HepG2 (cell line): ENCODE results near the gene MOXD1. TPM values are rescaled to one million over a fixed set of nuclear protein-coding genes. Genes with fewer than 3 reads are reported as not detected.

ENCODE experiments used
- ERF ChIP-seq: IDR thresholded peaks from 2 replicates; pipeline ENCODE4 v1.6.1; 2018; ENCODE audit warnings: missing biosample characterization, missing genetic modification reagents
- FOSL2 ChIP-seq: sonication (generic); formaldehyde crosslinking; IDR thresholded peaks from 2 replicates; pipeline ENCODE4 v1.4.0; 2020; ENCODE audit warnings: missing genetic modification reagents
- KDM2A ChIP-seq: sonication (generic); formaldehyde crosslinking; IDR thresholded peaks from 2 replicates; pipeline ENCODE4 v1.4.0; 2020; ENCODE audit warnings: low read depth, missing genetic modification reagents, borderline replicate concordance
- PRPF4 ChIP-seq: fragments of 200-400 bp; formaldehyde crosslinking; IDR thresholded peaks from 2 replicates; pipeline ENCODE4 v1.6.1; 2016; ENCODE audit warnings: low read length, low read depth; ENCODE audit not compliant: poor library complexity, severe bottlenecking
- RNF2 ChIP-seq: fragments of 450-650 bp; conservative IDR thresholded peaks from 2 replicates; pipeline ENCODE4 v1.6.1; 2016; ENCODE audit warnings: low read depth
- SALL2 ChIP-seq: sonication (generic); formaldehyde crosslinking; IDR thresholded peaks from 2 replicates; pipeline ENCODE4 v1.8.1; 2023; ENCODE audit warnings: mild to moderate bottlenecking, missing genetic modification reagents, inconsistent platforms
- SP140L ChIP-seq: sonication (generic); formaldehyde crosslinking; IDR thresholded peaks from 2 replicates; pipeline ENCODE4 v1.4.0; 2020; ENCODE audit warnings: missing genetic modification reagents, borderline replicate concordance
- SSRP1 ChIP-seq: IDR thresholded peaks from 2 replicates; pipeline ENCODE4 v1.6.1; 2016; ENCODE audit warnings: control low read depth
- STAG1 ChIP-seq: sonication (generic); formaldehyde crosslinking; IDR thresholded peaks from 2 replicates; pipeline ENCODE4 v1.4.0; 2020; ENCODE audit warnings: missing genetic modification reagents
- TGIF2 ChIP-seq: IDR thresholded peaks from 2 replicates; pipeline ENCODE4 v1.6.1; 2016; ENCODE audit warnings: control low read depth, missing compliant biosample characterization
- ZC3H13 ChIP-seq: sonication (generic); formaldehyde crosslinking; IDR thresholded peaks from 2 replicates; pipeline ENCODE4 v1.8.1; 2023; ENCODE audit warnings: mild to moderate bottlenecking, missing genetic modification reagents, moderate library complexity
- ZFP62 ChIP-seq: sonication (generic); formaldehyde crosslinking; IDR thresholded peaks from 2 replicates; pipeline ENCODE4 v1.4.0; 2020; ENCODE audit warnings: missing genetic modification reagents
- ZNF12 ChIP-seq: sonication (generic); formaldehyde crosslinking; IDR thresholded peaks from 2 replicates; pipeline ENCODE4 v1.5.0; 2020; ENCODE audit warnings: missing genetic modification reagents
- ZNF317 ChIP-seq: sonication (generic); formaldehyde crosslinking; IDR thresholded peaks from 2 replicates; pipeline ENCODE4 v1.5.0; 2020; ENCODE audit warnings: mild to moderate bottlenecking, missing genetic modification reagents
- ZNF879 ChIP-seq: sonication (generic); formaldehyde crosslinking; IDR thresholded peaks from 2 replicates; pipeline ENCODE4 v1.8.1; 2023; ENCODE audit warnings: missing genetic modification reagents
- polyA plus RNA-seq, 8 experiments: library from polyadenylated mRNA; depleted of rRNA in 3 of 8; stranded (reverse) in 7 of 8; unstranded in 1 of 8; fragments of >200 nt; fragmentation: Illumina TruSeq in 4 of 8; extraction: Trizol in 4 of 8; gene quantifications; 2 replicates each; pipeline versions ENCODE4 v1.2.1 to v1.2.3, GENCODE V29; 2011 to 2016; ENCODE audit warnings: low read depth in 4 of 8, missing spikeins in 1 of 8, mixed read lengths in 1 of 8; ENCODE audit not compliant: insufficient read depth in 1 of 8
- total RNA-seq, 5 experiments: library from RNA; depleted of rRNA; stranded (reverse); fragments of >200 nt; fragmentation: Illumina TruSeq; extraction: Trizol; gene quantifications; 2 replicates each; pipeline ENCODE4 v1.2.3, GENCODE V29; 2016; ENCODE audit warnings: low read depth in 1 of 5
- TF ChIP-seq, protein P1 (sequence below): sonication (generic); formaldehyde crosslinking; IDR thresholded peaks from 2 replicates; pipeline ENCODE4 v1.4.0; 2020; ENCODE audit warnings: mild to moderate bottlenecking, missing genetic modification reagents
- TF ChIP-seq, protein P2 (sequence below): IDR thresholded peaks from 2 replicates; pipeline ENCODE4 v1.6.1; 2016; ENCODE audit warnings: missing compliant biosample characterization, missing genetic modification reagents, borderline replicate concordance
- TF ChIP-seq, protein P3 (sequence below): sonication (generic); formaldehyde crosslinking; IDR thresholded peaks from 2 replicates; pipeline ENCODE4 v1.5.1; 2020; ENCODE audit warnings: missing genetic modification reagents, mild to moderate bottlenecking, borderline replicate concordance
- TF ChIP-seq, protein P4 (sequence below): sonication (generic); formaldehyde crosslinking; IDR thresholded peaks from 2 replicates; pipeline ENCODE4 v1.5.1; 2020; ENCODE audit warnings: mild to moderate bottlenecking, moderate library complexity, missing genetic modification reagents
- TF ChIP-seq, protein P5 (sequence below): sonication (generic); formaldehyde crosslinking; IDR thresholded peaks from 2 replicates; pipeline ENCODE4 v1.4.0; 2020; ENCODE audit warnings: missing genetic modification reagents

The MOXD1 gene
- total and polyA plus RNA-seq, 2 of the 13 experiments (the other 11 are each of a cell fraction or from before 2014, with no cell fraction given) = 0.03 TPM; not detected in 1

DNA sequence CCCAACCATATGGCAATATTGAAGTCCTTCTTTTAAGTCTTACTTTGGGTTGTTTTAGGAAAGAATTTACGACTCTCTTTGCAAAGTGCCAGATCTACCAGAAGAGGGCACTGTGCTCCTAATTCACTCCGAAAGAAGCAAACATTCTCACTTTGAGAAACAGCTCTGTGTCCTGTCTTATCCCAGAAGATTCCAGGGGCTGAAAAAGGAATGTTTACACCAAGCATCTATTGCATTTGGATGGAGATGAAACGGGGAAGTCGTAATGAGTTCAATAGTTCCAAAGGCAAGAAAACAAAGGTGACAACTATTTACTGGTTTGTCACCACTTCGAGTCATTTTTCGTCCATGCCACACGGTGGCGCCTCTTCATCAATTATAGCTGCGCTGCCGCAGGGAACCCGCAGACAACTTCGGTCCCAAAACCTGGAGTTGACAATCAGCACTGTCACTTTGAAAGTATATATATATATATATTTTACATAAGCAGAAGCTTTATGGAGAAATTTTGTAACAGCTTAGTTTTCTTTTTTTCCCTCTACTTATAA lies 121.6 kb downstream of the MOXD1 start (continued):
- TF ChIP-seq PRPF4 (no peak), SSRP1 (CRISPR knock-in tag) (0 out of 2 replicates have a peak, but pooled peaks have one; percentile 64), RNF2 (0 out of 2 replicates have a peak, but pooled peaks have one; percentile 47), ZNF12 (CRISPR knock-in tag) (no peak), ZNF317 (CRISPR knock-in tag) (peak; percentile 59; the same call in 1 of the 2 replicates), ZNF879 (CRISPR knock-in tag) (no peak), ZC3H13 (no peak), STAG1 (CRISPR knock-in tag) (peak; percentile 85), ZFP62 (CRISPR knock-in tag) (no peak), TGIF2 (CRISPR knock-in tag) (peak; percentile 69; the same call in 1 of the 2 replicates), SALL2 (CRISPR knock-in tag) (peak; percentile 37; the same call in 1 of the 2 replicates), FOSL2 (CRISPR knock-in tag) (peak; percentile 31; the same call in 1 of the 2 replicates), ERF (CRISPR knock-in tag) (peak; percentile 51; the same call in 1 of the 2 replicates), SP140L (CRISPR knock-in tag) (peak; percentile 76; the same call in 1 of the 2 replicates), KDM2A (CRISPR knock-in tag) (peak; percentile 50; the same call in 1 of the 2 replicates)
- TF ChIP-seq, protein P1, sequence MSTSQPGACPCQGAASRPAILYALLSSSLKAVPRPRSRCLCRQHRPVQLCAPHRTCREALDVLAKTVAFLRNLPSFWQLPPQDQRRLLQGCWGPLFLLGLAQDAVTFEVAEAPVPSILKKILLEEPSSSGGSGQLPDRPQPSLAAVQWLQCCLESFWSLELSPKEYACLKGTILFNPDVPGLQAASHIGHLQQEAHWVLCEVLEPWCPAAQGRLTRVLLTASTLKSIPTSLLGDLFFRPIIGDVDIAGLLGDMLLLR (CRISPR knock-in tag) = no peak
- TF ChIP-seq, protein P2, sequence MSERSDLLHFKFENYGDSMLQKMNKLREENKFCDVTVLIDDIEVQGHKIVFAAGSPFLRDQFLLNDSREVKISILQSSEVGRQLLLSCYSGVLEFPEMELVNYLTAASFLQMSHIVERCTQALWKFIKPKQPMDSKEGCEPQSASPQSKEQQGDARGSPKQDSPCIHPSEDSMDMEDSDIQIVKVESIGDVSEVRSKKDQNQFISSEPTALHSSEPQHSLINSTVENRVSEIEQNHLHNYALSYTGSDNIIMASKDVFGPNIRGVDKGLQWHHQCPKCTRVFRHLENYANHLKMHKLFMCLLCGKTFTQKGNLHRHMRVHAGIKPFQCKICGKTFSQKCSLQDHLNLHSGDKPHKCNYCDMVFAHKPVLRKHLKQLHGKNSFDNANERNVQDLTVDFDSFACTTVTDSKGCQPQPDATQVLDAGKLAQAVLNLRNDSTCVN = 0 out of 2 replicates have a peak, but pooled peaks have one; percentile 35
- TF ChIP-seq, protein P3, sequence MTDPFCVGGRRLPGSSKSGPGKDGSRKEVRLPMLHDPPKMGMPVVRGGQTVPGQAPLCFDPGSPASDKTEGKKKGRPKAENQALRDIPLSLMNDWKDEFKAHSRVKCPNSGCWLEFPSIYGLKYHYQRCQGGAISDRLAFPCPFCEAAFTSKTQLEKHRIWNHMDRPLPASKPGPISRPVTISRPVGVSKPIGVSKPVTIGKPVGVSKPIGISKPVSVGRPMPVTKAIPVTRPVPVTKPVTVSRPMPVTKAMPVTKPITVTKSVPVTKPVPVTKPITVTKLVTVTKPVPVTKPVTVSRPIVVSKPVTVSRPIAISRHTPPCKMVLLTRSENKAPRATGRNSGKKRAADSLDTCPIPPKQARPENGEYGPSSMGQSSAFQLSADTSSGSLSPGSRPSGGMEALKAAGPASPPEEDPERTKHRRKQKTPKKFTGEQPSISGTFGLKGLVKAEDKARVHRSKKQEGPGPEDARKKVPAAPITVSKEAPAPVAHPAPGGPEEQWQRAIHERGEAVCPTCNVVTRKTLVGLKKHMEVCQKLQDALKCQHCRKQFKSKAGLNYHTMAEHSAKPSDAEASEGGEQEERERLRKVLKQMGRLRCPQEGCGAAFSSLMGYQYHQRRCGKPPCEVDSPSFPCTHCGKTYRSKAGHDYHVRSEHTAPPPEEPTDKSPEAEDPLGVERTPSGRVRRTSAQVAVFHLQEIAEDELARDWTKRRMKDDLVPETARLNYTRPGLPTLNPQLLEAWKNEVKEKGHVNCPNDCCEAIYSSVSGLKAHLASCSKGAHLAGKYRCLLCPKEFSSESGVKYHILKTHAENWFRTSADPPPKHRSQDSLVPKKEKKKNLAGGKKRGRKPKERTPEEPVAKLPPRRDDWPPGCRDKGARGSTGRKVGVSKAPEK (CRISPR knock-in tag) = peak; percentile 56; the same call in 1 of the 2 replicates
- TF ChIP-seq, protein P4, sequence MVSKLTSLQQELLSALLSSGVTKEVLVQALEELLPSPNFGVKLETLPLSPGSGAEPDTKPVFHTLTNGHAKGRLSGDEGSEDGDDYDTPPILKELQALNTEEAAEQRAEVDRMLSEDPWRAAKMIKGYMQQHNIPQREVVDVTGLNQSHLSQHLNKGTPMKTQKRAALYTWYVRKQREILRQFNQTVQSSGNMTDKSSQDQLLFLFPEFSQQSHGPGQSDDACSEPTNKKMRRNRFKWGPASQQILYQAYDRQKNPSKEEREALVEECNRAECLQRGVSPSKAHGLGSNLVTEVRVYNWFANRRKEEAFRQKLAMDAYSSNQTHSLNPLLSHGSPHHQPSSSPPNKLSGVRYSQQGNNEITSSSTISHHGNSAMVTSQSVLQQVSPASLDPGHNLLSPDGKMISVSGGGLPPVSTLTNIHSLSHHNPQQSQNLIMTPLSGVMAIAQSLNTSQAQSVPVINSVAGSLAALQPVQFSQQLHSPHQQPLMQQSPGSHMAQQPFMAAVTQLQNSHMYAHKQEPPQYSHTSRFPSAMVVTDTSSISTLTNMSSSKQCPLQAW (CRISPR knock-in tag) = no peak
- TF ChIP-seq, protein P5, sequence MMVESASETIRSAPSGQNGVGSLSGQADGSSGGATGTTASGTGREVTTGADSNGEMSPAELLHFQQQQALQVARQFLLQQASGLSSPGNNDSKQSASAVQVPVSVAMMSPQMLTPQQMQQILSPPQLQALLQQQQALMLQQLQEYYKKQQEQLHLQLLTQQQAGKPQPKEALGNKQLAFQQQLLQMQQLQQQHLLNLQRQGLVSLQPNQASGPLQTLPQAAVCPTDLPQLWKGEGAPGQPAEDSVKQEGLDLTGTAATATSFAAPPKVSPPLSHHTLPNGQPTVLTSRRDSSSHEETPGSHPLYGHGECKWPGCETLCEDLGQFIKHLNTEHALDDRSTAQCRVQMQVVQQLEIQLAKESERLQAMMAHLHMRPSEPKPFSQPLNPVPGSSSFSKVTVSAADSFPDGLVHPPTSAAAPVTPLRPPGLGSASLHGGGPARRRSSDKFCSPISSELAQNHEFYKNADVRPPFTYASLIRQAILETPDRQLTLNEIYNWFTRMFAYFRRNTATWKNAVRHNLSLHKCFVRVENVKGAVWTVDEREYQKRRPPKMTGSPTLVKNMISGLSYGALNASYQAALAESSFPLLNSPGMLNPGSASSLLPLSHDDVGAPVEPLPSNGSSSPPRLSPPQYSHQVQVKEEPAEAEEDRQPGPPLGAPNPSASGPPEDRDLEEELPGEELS (CRISPR knock-in tag) = 0 out of 2 replicates have a peak, but pooled peaks have one; percentile 13
